ENCODE data around the gene SOD3. TPM values are rescaled to one million over a fixed set of nuclear protein-coding genes. Genes with fewer than 3 reads are reported as not detected.

The SOD3 gene
- total and polyA plus RNA-seq, 2 donors from 2014 or later: 111 to 193 TPM

- intact Hi-C loops (cut with DNase I): no loop called here
- no peak for FAIRE-seq
- TF ChIP-seq CTCF (IDR thresholded peaks at IDR 0.05; ENCODE audit: borderline replicate concordance, extremely low read depth, insufficient read depth): no peak
These were observed 11.9 kb upstream of the SOD3 start for GRCh38 chr4:24783506-24783905.

DNA sequence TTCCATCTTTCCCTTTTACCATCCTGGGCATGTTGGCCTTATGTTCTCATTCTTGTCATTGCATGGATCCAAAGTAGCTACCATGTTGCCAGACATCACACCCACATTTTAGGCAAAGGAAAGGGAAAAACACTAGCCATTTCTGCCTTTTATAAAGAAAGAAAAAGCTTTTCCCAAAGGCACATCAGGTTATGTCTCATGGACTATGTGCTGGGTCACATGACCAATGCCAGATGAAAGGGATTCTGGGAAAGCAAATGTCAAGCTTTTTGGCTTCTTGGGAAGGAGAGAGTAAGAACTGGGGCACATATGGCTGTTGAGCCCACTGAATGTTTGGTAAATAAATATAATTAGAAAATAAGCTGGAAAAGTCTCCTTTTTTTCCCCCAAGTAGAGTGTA is 4.3 kb upstream of the SOD3 start:
- H3K36me3 ChIP-seq (ENCODE audit: control insufficient read depth in 2 of 3, insufficient read depth in 3 of 3, low read length in 3 of 3): no peaks in the 10 kb centered on the region
- peaks cover 0 to 9% (median 8%) of the 10 kb centered on the region in 3 donors for H3K4me1 ChIP-seq (ENCODE audit: control insufficient read depth in 2 of 3, insufficient read depth in 2 of 3, low read depth in 1 of 3, low read length in 3 of 3)
- FAIRE-seq (no peak), DNase-seq (no peak)
- no peak overlapping the region for H3K9ac ChIP-seq (ENCODE audit: low read length in 3 of 3)
- H3K9me3 ChIP-seq (ENCODE audit: control insufficient read depth in 2 of 3, insufficient read depth in 1 of 3, low read length in 3 of 3): no peaks in the 10 kb centered on the region
- no peaks in the 10 kb centered on the region for H3K27me3 ChIP-seq (ENCODE audit: control insufficient read depth, insufficient read depth, low read length)
- intact Hi-C loops (cut with DNase I): no loop called here
- H3K4me3 ChIP-seq (ENCODE audit: low read length in 3 of 3): no peak overlapping the region
- TF ChIP-seq CTCF (IDR thresholded peaks at IDR 0.05; ENCODE audit: borderline replicate concordance, extremely low read depth, insufficient read depth): no peak
- H3K27ac ChIP-seq (ENCODE audit: low read depth in 2 of 2, low read length in 2 of 2): no peak overlapping the region

More at GRCh38 chr4:24783506-24783905, 11.9 kb upstream of the SOD3 start:
- Histone ChIP-seq H3K27me3 (ENCODE audit: control insufficient read depth, insufficient read depth, low read length) (no peaks in the 10 kb centered on the region), H3K9me3 (ENCODE audit: control insufficient read depth in 2 of 3, insufficient read depth in 1 of 3, low read length in 3 of 3) (no peaks in the 10 kb centered on the region), H3K4me3 (ENCODE audit: low read length in 3 of 3) (no peak overlapping the region), H3K4me1 (ENCODE audit: control insufficient read depth in 2 of 3, insufficient read depth in 2 of 3, low read depth in 1 of 3, low read length in 3 of 3) (no peaks in the 10 kb centered on the region), H3K36me3 (ENCODE audit: control insufficient read depth in 2 of 3, insufficient read depth in 3 of 3, low read length in 3 of 3) (no peaks in the 10 kb centered on the region), H3K27ac (ENCODE audit: low read depth in 2 of 2, low read length in 2 of 2) (no peak overlapping the region), H3K9ac (ENCODE audit: low read length in 3 of 3) (no peak overlapping the region)
- no peak for DNase-seq

GRCh38 chr4:24792552-24792951 is 2.8 kb upstream of the SOD3 start:
- peak overlapping the region in 1 of 2 donors; percentile 24 for H3K27ac ChIP-seq (ENCODE audit: low read depth in 2 of 2, low read length in 2 of 2)
- H3K36me3 ChIP-seq (ENCODE audit: control insufficient read depth in 2 of 3, insufficient read depth in 3 of 3, low read length in 3 of 3): no peaks in the 10 kb centered on the region
- TF ChIP-seq CTCF (IDR thresholded peaks at IDR 0.05; ENCODE audit: borderline replicate concordance, extremely low read depth, insufficient read depth): no peak
- no peak for DNase-seq
- no peak for FAIRE-seq
- no peak overlapping the region for H3K9ac ChIP-seq (ENCODE audit: low read length in 3 of 3)
- no peak overlapping the region for H3K4me3 ChIP-seq (ENCODE audit: low read length in 3 of 3)
- intact Hi-C loops (cut with DNase I): no loop called here
- peaks cover 0 to 13% (median 8%) of the 10 kb centered on the region in 3 donors for H3K4me1 ChIP-seq (ENCODE audit: control insufficient read depth in 2 of 3, insufficient read depth in 2 of 3, low read depth in 1 of 3, low read length in 3 of 3)
- no peaks in the 10 kb centered on the region for H3K9me3 ChIP-seq (ENCODE audit: control insufficient read depth in 2 of 3, insufficient read depth in 1 of 3, low read length in 3 of 3)
- no peaks in the 10 kb centered on the region for H3K27me3 ChIP-seq (ENCODE audit: control insufficient read depth, insufficient read depth, low read length)

Measured in kidney (tissue), 14 donors.